Stimulated activated effector memory CD8-positive, alpha-beta T cell treated with anti-CD3 and anti-CD28 coated beads, Interleukin-12 subunit alpha, Interleukin-12 subunit beta, amount 100 ng/mL, for 72 hours (primary cell): Measurements from ENCODE around the gene MUC21.
"Not testable (repeated sequence)": the region's sequence is repeated elsewhere in the genome, so short reads cannot be mapped to it uniquely, and the experiment has no call there.

ENCODE experiments used
- ATAC-seq: fragments of 150-1000 bp; cut with Tn5 transposase; 2 replicates; pipeline ENCODE4 v1.10.0; 2021
- DNase-seq, 2 donors: peaks; one replicate each; pipeline ENCODE4 v3.0.0; 2021 to 2022; ENCODE audit warnings: low spot score in 2 of 2
- H3K27ac Mint-ChIP-seq: one replicate; pipeline ENCODE4 v1.8.0; 2022; ENCODE audit warnings: mild to moderate bottlenecking, mixed read lengths
- H3K36me3 Mint-ChIP-seq: one replicate; pipeline ENCODE4 v1.8.0; 2022; ENCODE audit warnings: mild to moderate bottlenecking, mixed read lengths
- H3K4me1 Mint-ChIP-seq: one replicate; pipeline ENCODE4 v1.8.0; 2022; ENCODE audit warnings: mixed read lengths
- H3K4me3 Mint-ChIP-seq: one replicate; pipeline ENCODE4 v1.8.0; 2022; ENCODE audit warnings: mild to moderate bottlenecking, mixed read lengths
- H3K9me3 Mint-ChIP-seq: one replicate; pipeline ENCODE4 v1.8.0; 2022; ENCODE audit warnings: mixed read lengths

MUC21 gene

GRCh38 chr6:30960907-30961673 is 22.4 kb upstream of the MUC21 start:
- DNase-seq (no peak), ATAC-seq (no peak)
- Mint-ChIP-seq H3K4me3 (no peak overlapping the region), H3K9me3 (no peaks in the 10 kb centered on the region), H3K27ac (no peak overlapping the region), H3K4me1 (peaks cover 33% of the 10 kb centered on the region), H3K36me3 (peaks cover 8% of the 10 kb centered on the region)

GRCh38 chr6:30962716-30963115 is 20.8 kb upstream of the MUC21 start:
- Mint-ChIP-seq H3K9me3 (no peaks in the 10 kb centered on the region), H3K36me3 (peaks cover 8% of the 10 kb centered on the region)
- DNase-seq = no peak

GRCh38 chr6:30963641-30964040 is 19.9 kb upstream of the MUC21 start:
- H3K4me1 Mint-ChIP-seq = peaks cover 37% of the 10 kb centered on the region
- ATAC-seq (peak; percentile 43), DNase-seq (no peak)
- H3K4me3 Mint-ChIP-seq = no peak overlapping the region
- H3K36me3 Mint-ChIP-seq = peaks cover 8% of the 10 kb centered on the region
- H3K9me3 Mint-ChIP-seq = no peaks in the 10 kb centered on the region
- peak overlapping the region; percentile 48 for H3K27ac Mint-ChIP-seq

More at GRCh38 chr6:30962716-30963115, 20.8 kb upstream of the MUC21 start:
- Mint-ChIP-seq H3K27ac (no peak overlapping the region), H3K4me3 (no peak overlapping the region), H3K4me1 (peaks cover 37% of the 10 kb centered on the region)
- ATAC-seq = no peak

- H3K9me3 Mint-ChIP-seq = no peaks in the 10 kb centered on the region
- H3K27ac Mint-ChIP-seq = peak overlapping the region; percentile 48
- H3K4me1 Mint-ChIP-seq = peaks cover 37% of the 10 kb centered on the region
- ATAC-seq (peak; percentile 89), DNase-seq (peak; percentile 15 to 67)
- H3K36me3 Mint-ChIP-seq = peaks cover 8% of the 10 kb centered on the region
- H3K4me3 Mint-ChIP-seq = peak overlapping the region; percentile 12
Measured at GRCh38 chr6:30964075-30964474, 19.4 kb upstream of the MUC21 start.

- peaks cover 8% of the 10 kb centered on the region for H3K36me3 Mint-ChIP-seq
- H3K4me3 Mint-ChIP-seq = peak overlapping the region; percentile 12
- H3K4me1 Mint-ChIP-seq = peaks cover 42% of the 10 kb centered on the region
- ATAC-seq (peak; percentile 63), DNase-seq (peak in 1 of 2 donors; percentile 57)
- H3K9me3 Mint-ChIP-seq = no peaks in the 10 kb centered on the region
- H3K27ac Mint-ChIP-seq = peak overlapping the region; percentile 48
Measured at GRCh38 chr6:30965140-30965601, 18.3 kb upstream of the MUC21 start.

GRCh38 chr6:30966154-30966553 is 17.4 kb upstream of the MUC21 start:
- no peaks in the 10 kb centered on the region for H3K9me3 Mint-ChIP-seq
- peaks cover 42% of the 10 kb centered on the region for H3K4me1 Mint-ChIP-seq
- DNase-seq = no peak
- ATAC-seq = no peak
- H3K27ac Mint-ChIP-seq = no peak overlapping the region
- no peak overlapping the region for H3K4me3 Mint-ChIP-seq
- peaks cover 8% of the 10 kb centered on the region for H3K36me3 Mint-ChIP-seq

- not testable (repeated sequence) for DNase-seq, H3K4me3 Mint-ChIP-seq, H3K9me3 Mint-ChIP-seq, ATAC-seq, H3K27ac Mint-ChIP-seq, H3K36me3 Mint-ChIP-seq
- peaks cover 28% of the 10 kb centered on the region for H3K4me1 Mint-ChIP-seq
Measured at GRCh38 chr6:30969171-30969570, 14.3 kb upstream of the MUC21 start.

- Mint-ChIP-seq H3K9me3 (no peaks in the 10 kb centered on the region), H3K36me3 (no peaks in the 10 kb centered on the region), H3K4me1 (peaks cover 10% of the 10 kb centered on the region), H3K4me3 (no peak overlapping the region), H3K27ac (no peak overlapping the region)
- ATAC-seq = no peak
- no peak for DNase-seq
Measured at GRCh38 chr6:30970946-30971345, 12.6 kb upstream of the MUC21 start.

- no peaks in the 10 kb centered on the region for H3K9me3 Mint-ChIP-seq
- no peak for DNase-seq
- H3K4me1 Mint-ChIP-seq = peaks cover 6% of the 10 kb centered on the region
- H3K27ac Mint-ChIP-seq = no peak overlapping the region
- ATAC-seq = no peak
- no peak overlapping the region for H3K4me3 Mint-ChIP-seq
- H3K36me3 Mint-ChIP-seq = no peaks in the 10 kb centered on the region
Measured at GRCh38 chr6:30972816-30973215, 10.7 kb upstream of the MUC21 start.

GRCh38 chr6:30974490-30975252 is 8.8 kb upstream of the MUC21 start:
- Mint-ChIP-seq H3K4me1 (no peaks in the 10 kb centered on the region), H3K4me3 (no peak overlapping the region), H3K36me3 (no peaks in the 10 kb centered on the region), H3K9me3 (no peaks in the 10 kb centered on the region), H3K27ac (no peak overlapping the region)
- no peak for DNase-seq
- ATAC-seq = no peak

GRCh38 chr6:30979141-30979540 is 4.4 kb upstream of the MUC21 start:
- H3K27ac Mint-ChIP-seq = no peak overlapping the region

GRCh38 chr6:30979690-30980089 is 3.8 kb upstream of the MUC21 start:
- peaks cover 8% of the 10 kb centered on the region for H3K4me1 Mint-ChIP-seq
- no peak overlapping the region for H3K4me3 Mint-ChIP-seq
- no peaks in the 10 kb centered on the region for H3K36me3 Mint-ChIP-seq
- H3K9me3 Mint-ChIP-seq = no peaks in the 10 kb centered on the region
- DNase-seq = no peak
- ATAC-seq = no peak
- H3K27ac Mint-ChIP-seq = no peak overlapping the region

More at GRCh38 chr6:30979141-30979540, 4.4 kb upstream of the MUC21 start:
- H3K36me3 Mint-ChIP-seq = no peaks in the 10 kb centered on the region
- DNase-seq (no peak), ATAC-seq (no peak)
- no peaks in the 10 kb centered on the region for H3K9me3 Mint-ChIP-seq
- no peak overlapping the region for H3K4me3 Mint-ChIP-seq
- H3K4me1 Mint-ChIP-seq = peaks cover 8% of the 10 kb centered on the region

GRCh38 chr6:30981942-30982772 is 1.4 kb upstream of the MUC21 start:
- Mint-ChIP-seq H3K4me1 (peaks cover 8% of the 10 kb centered on the region), H3K4me3 (no peak overlapping the region), H3K36me3 (no peaks in the 10 kb centered on the region), H3K9me3 (no peaks in the 10 kb centered on the region), H3K27ac (no peak overlapping the region)
- ATAC-seq (no peak), DNase-seq (no peak)

- H3K36me3 Mint-ChIP-seq = no peaks in the 10 kb centered on the region
- H3K4me1 Mint-ChIP-seq = peaks cover 16% of the 10 kb centered on the region
- no peak overlapping the region for H3K4me3 Mint-ChIP-seq
Measured at GRCh38 chr6:30985490-30985889, 2.0 kb downstream of the MUC21 start.

GRCh38 chr6:30987304-30987703 is 3.8 kb downstream of the MUC21 start:
- DNase-seq = no peak
- no peaks in the 10 kb centered on the region for H3K9me3 Mint-ChIP-seq
- peaks cover 15% of the 10 kb centered on the region for H3K4me1 Mint-ChIP-seq

More at GRCh38 chr6:30985490-30985889, 2.0 kb downstream of the MUC21 start:
- no peaks in the 10 kb centered on the region for H3K9me3 Mint-ChIP-seq
- H3K27ac Mint-ChIP-seq = no peak overlapping the region
- no peak for DNase-seq
- peak; percentile 83 for ATAC-seq

More at GRCh38 chr6:30987304-30987703, 3.8 kb downstream of the MUC21 start:
- no peaks in the 10 kb centered on the region for H3K36me3 Mint-ChIP-seq
- ATAC-seq = no peak
- no peak overlapping the region for H3K27ac Mint-ChIP-seq
- H3K4me3 Mint-ChIP-seq = no peak overlapping the region
